ENCODE measurements around the gene OR13C5. TPM values are rescaled to one million over a fixed set of nuclear protein-coding genes. Genes with fewer than 3 reads are reported as not detected.
A peak's percentile ranks its signal among the peaks of the same experiment; 100 is the strongest.
"Not testable (repeated sequence)": the region's sequence is repeated elsewhere in the genome, so short reads cannot be mapped to it uniquely, and the experiment has no call there.

Gene OR13C5
- total RNA-seq, 2 donors from 2014 or later = not detected

- Histone ChIP-seq H3K36me3 (ENCODE audit: control insufficient read depth, insufficient read depth, low read length) (no peaks in the 10 kb centered on the region), H3K9ac (ENCODE audit: extremely low read depth, low read length, poor library complexity, severe bottlenecking) (no peak overlapping the region), H3K27ac (ENCODE audit: low read depth, low read length) (no peak overlapping the region), H3K9me3 (ENCODE audit: control insufficient read depth, low read length) (no peaks in the 10 kb centered on the region), H3K4me1 (ENCODE audit: control insufficient read depth, insufficient read depth, low read length) (no peaks in the 10 kb centered on the region), H3K4me3 (ENCODE audit: low read length) (no peak overlapping the region), H3K27me3 (ENCODE audit: control insufficient read depth, insufficient read depth, low read length, poor library complexity, severe bottlenecking) (no peaks in the 10 kb centered on the region)
- DNase-seq = no peak
- Mint-ChIP-seq H3K27me3 (ENCODE audit: insufficient read depth) (no peaks in the 10 kb centered on the region), H3K27ac (no peak overlapping the region), H3K9me3 (no peaks in the 10 kb centered on the region), H3K4me3 (no peak overlapping the region), H3K36me3 (ENCODE audit: low read depth) (no peaks in the 10 kb centered on the region), H3K4me1 (no peaks in the 10 kb centered on the region)
- TF ChIP-seq CTCF (conservative IDR thresholded peaks at IDR 0.05) = peak; percentile 68
- 25 to 40% methylated on average over 1 of the region's 1 CpG for WGBS, 2 experiments (ENCODE audit: insufficient coverage in 1 of 2, insufficient read length in 1 of 2)
Measured at GRCh38 chr9:104608336-104608735, 9.1 kb upstream of the OR13C5 start.

GRCh38 chr9:104606152-104606551 is 6.9 kb upstream of the OR13C5 start:
- WGBS, 2 experiments (ENCODE audit: insufficient coverage in 1 of 2, insufficient read length in 1 of 2) = 93 to 100% methylated on average over 1 to 2 of the region's 2 CpGs

GRCh38 chr9:104605527-104605926 is 6.3 kb upstream of the OR13C5 start, which contains the start of gene OR13C2:
OR13C2 (minus strand) TSS chr9:104605627; CDS start chr9:104605627, 0 bp downstream.
- DNase-seq; H3K9me3 Mint-ChIP-seq; H3K9ac ChIP-seq (ENCODE audit: extremely low read depth, low read length, poor library complexity, severe bottlenecking); H3K9me3 ChIP-seq (ENCODE audit: control insufficient read depth, low read length); H3K4me3 ChIP-seq (ENCODE audit: low read length); H3K27me3 ChIP-seq (ENCODE audit: control insufficient read depth, insufficient read depth, low read length, poor library complexity, severe bottlenecking); H3K4me1 Mint-ChIP-seq; H3K27ac ChIP-seq (ENCODE audit: low read depth, low read length); H3K4me1 ChIP-seq (ENCODE audit: control insufficient read depth, insufficient read depth, low read length); H3K27ac Mint-ChIP-seq; H3K36me3 ChIP-seq (ENCODE audit: control insufficient read depth, insufficient read depth, low read length); H3K4me3 Mint-ChIP-seq; H3K27me3 Mint-ChIP-seq (ENCODE audit: insufficient read depth); H3K36me3 Mint-ChIP-seq (ENCODE audit: low read depth): not testable (repeated sequence)
- WGBS, 2 experiments (ENCODE audit: insufficient coverage in 1 of 2, insufficient read length in 1 of 2) = no CpG with 5 or more reads among the region's 1 CpG

More at GRCh38 chr9:104606152-104606551, 6.9 kb upstream of the OR13C5 start:
- Mint-ChIP-seq H3K4me3 (no peak overlapping the region), H3K9me3 (no peaks in the 10 kb centered on the region), H3K27ac (no peak overlapping the region), H3K27me3 (ENCODE audit: insufficient read depth) (no peaks in the 10 kb centered on the region), H3K36me3 (ENCODE audit: low read depth) (no peaks in the 10 kb centered on the region), H3K4me1 (no peaks in the 10 kb centered on the region)
- Histone ChIP-seq H3K4me3 (ENCODE audit: low read length) (no peak overlapping the region), H3K36me3 (ENCODE audit: control insufficient read depth, insufficient read depth, low read length) (no peaks in the 10 kb centered on the region), H3K9ac (ENCODE audit: extremely low read depth, low read length, poor library complexity, severe bottlenecking) (no peak overlapping the region), H3K27ac (ENCODE audit: low read depth, low read length) (no peak overlapping the region), H3K4me1 (ENCODE audit: control insufficient read depth, insufficient read depth, low read length) (no peaks in the 10 kb centered on the region), H3K9me3 (ENCODE audit: control insufficient read depth, low read length) (no peaks in the 10 kb centered on the region), H3K27me3 (ENCODE audit: control insufficient read depth, insufficient read depth, low read length, poor library complexity, severe bottlenecking) (no peaks in the 10 kb centered on the region)
- no peak for TF ChIP-seq CTCF (conservative IDR thresholded peaks at IDR 0.05)
- DNase-seq = no peak

- H3K36me3 Mint-ChIP-seq (ENCODE audit: low read depth) = no peaks in the 10 kb centered on the region
- no peak overlapping the region for H3K27ac Mint-ChIP-seq
- no peaks in the 10 kb centered on the region for H3K4me1 Mint-ChIP-seq
- H3K27ac ChIP-seq (ENCODE audit: low read depth, low read length) = no peak overlapping the region
- no peak for DNase-seq
- no peaks in the 10 kb centered on the region for H3K27me3 Mint-ChIP-seq (ENCODE audit: insufficient read depth)
- H3K4me3 ChIP-seq (ENCODE audit: low read length) = no peak overlapping the region
- H3K36me3 ChIP-seq (ENCODE audit: control insufficient read depth, insufficient read depth, low read length) = no peaks in the 10 kb centered on the region
- no peak overlapping the region for H3K4me3 Mint-ChIP-seq
- H3K27me3 ChIP-seq (ENCODE audit: control insufficient read depth, insufficient read depth, low read length, poor library complexity, severe bottlenecking) = no peaks in the 10 kb centered on the region
- H3K4me1 ChIP-seq (ENCODE audit: control insufficient read depth, insufficient read depth, low read length) = no peaks in the 10 kb centered on the region
- WGBS, 2 experiments (ENCODE audit: insufficient coverage in 1 of 2, insufficient read length in 1 of 2) = 91 to 93% methylated on average over 3 of the region's 3 CpGs
- TF ChIP-seq CTCF (conservative IDR thresholded peaks at IDR 0.05) = no peak
- H3K9me3 ChIP-seq (ENCODE audit: control insufficient read depth, low read length) = no peaks in the 10 kb centered on the region
- no peaks in the 10 kb centered on the region for H3K9me3 Mint-ChIP-seq
- no peak overlapping the region for H3K9ac ChIP-seq (ENCODE audit: extremely low read depth, low read length, poor library complexity, severe bottlenecking)
Measured at GRCh38 chr9:104604801-104605200, 5.6 kb upstream of the OR13C5 start.

GRCh38 chr9:104598749-104599148 is 464 bp downstream of the OR13C5 start:
- H3K27ac ChIP-seq (ENCODE audit: low read depth, low read length); H3K9ac ChIP-seq (ENCODE audit: extremely low read depth, low read length, poor library complexity, severe bottlenecking); H3K4me3 ChIP-seq (ENCODE audit: low read length); H3K27ac Mint-ChIP-seq; H3K36me3 ChIP-seq (ENCODE audit: control insufficient read depth, insufficient read depth, low read length); H3K4me1 Mint-ChIP-seq; H3K4me1 ChIP-seq (ENCODE audit: control insufficient read depth, insufficient read depth, low read length); H3K9me3 ChIP-seq (ENCODE audit: control insufficient read depth, low read length); H3K9me3 Mint-ChIP-seq; H3K27me3 ChIP-seq (ENCODE audit: control insufficient read depth, insufficient read depth, low read length, poor library complexity, severe bottlenecking); DNase-seq; H3K4me3 Mint-ChIP-seq; H3K36me3 Mint-ChIP-seq (ENCODE audit: low read depth); H3K27me3 Mint-ChIP-seq (ENCODE audit: insufficient read depth): not testable (repeated sequence)
- 67% methylated on average over 3 of the region's 3 CpGs; no CpG with 5 or more reads in 1 of the 2 experiments for WGBS, 2 experiments (ENCODE audit: insufficient coverage in 1 of 2, insufficient read length in 1 of 2)

Data from endodermal cell (in vitro differentiated cells).